IPS-18c (cell line): ENCODE results near the gene FTSJ3.
"Not testable (repeated sequence)": the region's sequence is repeated elsewhere in the genome, so short reads cannot be mapped to it uniquely, and the experiment has no call there.

ENCODE experiments used
- H3K4me3 ChIP-seq: 2 replicates; pipeline ENCODE4 v1.7.0; 2013; ENCODE audit warnings: low read depth, mild to moderate bottlenecking, low read length, moderate library complexity; ENCODE audit not compliant: insufficient read depth
- H3K9me3 ChIP-seq: one replicate; pipeline ENCODE4 v1.6.1; 2013; ENCODE audit warnings: mild to moderate bottlenecking, low read length, moderate library complexity; ENCODE audit not compliant: control insufficient read depth, insufficient read depth

FTSJ3 gene, protein sequence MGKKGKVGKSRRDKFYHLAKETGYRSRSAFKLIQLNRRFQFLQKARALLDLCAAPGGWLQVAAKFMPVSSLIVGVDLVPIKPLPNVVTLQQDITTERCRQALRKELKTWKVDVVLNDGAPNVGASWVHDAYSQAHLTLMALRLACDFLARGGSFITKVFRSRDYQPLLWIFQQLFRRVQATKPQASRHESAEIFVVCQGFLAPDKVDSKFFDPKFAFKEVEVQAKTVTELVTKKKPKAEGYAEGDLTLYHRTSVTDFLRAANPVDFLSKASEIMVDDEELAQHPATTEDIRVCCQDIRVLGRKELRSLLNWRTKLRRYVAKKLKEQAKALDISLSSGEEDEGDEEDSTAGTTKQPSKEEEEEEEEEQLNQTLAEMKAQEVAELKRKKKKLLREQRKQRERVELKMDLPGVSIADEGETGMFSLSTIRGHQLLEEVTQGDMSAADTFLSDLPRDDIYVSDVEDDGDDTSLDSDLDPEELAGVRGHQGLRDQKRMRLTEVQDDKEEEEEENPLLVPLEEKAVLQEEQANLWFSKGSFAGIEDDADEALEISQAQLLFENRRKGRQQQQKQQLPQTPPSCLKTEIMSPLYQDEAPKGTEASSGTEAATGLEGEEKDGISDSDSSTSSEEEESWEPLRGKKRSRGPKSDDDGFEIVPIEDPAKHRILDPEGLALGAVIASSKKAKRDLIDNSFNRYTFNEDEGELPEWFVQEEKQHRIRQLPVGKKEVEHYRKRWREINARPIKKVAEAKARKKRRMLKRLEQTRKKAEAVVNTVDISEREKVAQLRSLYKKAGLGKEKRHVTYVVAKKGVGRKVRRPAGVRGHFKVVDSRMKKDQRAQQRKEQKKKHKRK

DNA sequence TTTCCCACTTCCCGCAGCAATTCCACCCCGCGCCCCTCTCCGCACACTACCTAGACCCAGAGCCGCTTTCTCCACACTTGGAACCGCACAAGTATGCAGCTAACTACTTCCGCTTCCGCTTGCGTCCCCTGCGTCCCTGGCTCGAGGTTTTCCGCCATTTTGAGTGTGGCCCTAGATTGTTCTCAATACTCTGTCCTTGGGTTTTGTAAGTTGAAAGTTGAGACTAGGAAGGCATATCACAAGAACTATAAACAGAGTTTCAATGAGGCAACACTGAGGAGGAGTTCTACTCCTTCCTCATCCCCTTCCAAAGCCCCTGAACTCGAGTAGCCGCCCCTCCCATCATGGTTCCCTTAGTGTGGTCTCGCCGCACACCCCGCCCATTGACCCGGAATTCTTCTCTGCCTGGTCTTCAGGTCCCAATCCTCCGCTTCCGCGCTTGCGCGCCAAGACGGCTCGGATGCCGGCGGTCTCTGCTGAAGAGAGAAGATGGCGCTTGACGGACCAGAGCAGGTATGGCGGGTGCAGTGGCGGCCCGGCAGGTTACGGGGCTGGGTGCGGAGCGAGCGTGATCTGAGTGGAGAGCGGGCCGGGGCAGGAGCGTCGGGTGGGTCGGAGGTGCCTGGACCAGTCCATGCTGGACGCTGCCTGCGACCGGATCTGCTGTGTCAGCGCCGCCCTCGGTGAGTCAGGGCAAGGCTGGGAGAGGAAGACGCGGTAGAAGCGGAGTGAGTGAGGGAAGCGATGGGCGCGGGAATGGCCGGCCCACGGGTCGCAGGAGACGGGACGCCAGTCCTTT, at the start of gene FTSJ3, which contains the start of gene PSMC5:
TSS of gene FTSJ3 (minus strand) at position 662 of the 799 bp plus-strand sequence. CDS start 761 bp downstream, outside the sequence.
TSS of gene PSMC5 (plus strand) at position 430 of the 799 bp plus-strand sequence. CDS start at position 490, 60 bp downstream.
- H3K4me3 ChIP-seq: peak within 1 kb of the TSS; percentile 96

DNA sequence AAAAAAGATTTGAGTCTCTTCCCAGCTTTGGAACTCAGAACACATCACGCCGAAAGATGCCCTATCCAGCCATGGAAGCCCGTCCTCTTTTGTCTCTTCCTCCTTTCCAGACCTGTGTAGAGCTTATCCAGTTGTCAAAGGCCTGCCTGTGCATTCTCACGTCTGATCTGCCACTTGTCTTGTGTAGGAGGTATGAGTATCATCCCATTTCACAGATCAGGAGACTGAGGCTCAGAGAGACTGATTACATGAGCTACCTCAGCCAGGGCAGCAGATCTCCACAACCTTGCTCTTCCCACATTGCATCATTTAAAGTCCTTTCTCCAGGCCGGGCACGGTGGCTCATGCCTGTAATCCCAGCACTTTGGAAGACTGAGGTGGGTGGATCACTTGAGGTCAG, 47.2 kb upstream of the FTSJ3 start:
- H3K9me3 ChIP-seq, H3K4me3 ChIP-seq: not testable (repeated sequence)

More for the DNA sequence above, at the start of gene FTSJ3, which contains the start of gene PSMC5:
- H3K9me3 ChIP-seq: no peaks in the 10 kb centered on the region

DNA sequence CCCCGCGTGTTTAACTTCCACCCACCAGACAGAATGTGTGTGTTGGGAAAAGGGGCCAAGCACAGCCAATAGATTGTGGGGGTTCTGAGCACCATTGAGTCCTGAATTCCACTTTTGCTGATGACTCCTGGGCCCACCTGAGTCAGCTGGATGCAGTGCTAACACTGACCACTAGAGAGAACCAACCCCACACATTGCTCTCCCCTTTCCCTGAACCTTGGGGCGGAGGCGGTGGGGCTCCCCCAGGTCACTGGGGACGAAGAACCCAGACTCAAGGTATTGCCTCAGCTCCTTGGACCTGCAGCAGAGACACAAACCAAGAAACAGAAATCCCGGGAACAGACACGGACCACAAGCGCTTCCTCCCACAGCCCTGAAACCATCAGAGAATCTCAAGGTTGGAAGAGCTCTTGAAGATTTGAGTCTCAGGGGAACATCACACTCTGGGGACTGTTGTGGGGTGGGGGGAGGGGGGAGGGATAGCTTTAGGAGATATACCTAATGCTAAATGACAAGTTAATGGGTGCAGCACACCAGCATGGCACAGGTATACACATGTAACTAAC, 46.7 kb upstream of the FTSJ3 start:
- H3K4me3 ChIP-seq, H3K9me3 ChIP-seq: not testable (repeated sequence)

DNA sequence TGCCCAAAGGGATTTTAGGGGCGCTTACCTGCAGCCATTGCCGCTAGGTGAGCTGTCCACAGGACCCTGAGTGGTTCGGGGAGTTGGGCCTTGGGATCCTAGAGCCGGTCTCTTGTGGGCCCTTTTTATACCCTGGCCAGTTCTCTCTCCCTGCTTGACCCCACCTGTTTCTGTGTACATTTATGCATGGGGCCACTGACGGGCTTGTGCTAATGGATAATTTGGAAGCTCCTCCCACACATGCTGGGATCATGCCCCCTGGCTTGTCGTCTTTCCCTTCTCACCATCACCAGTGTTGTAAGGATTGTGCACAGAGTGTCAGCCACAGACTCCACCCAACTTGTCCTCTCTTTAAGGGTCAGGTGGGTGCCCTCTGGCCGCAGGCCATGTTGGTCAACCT, 46.1 kb upstream of the FTSJ3 start, which contains the start of gene CSH2:
TSS of gene CSH2 (minus strand) at position 101 of the 400 bp plus-strand sequence. CDS start at position 38, 63 bp downstream.
- H3K4me3 ChIP-seq, H3K9me3 ChIP-seq: not testable (repeated sequence)

DNA sequence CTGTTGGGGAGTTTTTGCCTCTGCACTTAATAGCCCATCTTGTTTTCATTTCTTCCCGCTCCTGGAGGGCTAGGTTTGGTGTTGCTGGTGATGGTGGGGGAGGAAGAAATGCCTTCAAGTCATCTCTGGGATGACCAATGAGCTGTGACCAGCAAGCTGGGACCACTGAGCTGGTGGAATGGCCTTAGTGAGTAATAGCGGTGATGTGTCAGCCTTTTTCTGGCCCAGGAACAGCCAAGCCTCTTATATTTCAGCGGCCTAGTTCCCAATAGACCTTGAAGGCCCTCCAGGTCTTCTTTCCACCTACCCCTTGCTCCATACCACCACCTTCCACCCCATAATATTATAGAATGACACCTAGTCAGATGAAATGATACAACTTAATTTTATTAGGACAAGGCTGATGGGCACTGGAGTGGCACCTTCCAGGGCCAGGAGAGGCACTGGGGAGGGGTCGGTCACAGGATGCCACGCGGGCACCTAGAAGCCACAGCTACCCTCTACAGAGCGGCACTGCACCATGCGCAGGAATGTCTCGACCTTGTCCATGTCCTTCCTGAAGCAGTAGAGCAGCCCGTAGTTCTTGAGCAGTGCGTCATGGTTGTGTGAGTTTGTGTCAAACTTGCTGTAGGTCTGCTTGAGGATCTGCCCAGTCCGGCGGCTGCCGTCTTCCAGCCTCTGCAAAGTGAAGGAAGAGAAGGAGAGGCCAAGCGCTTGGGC, 44.3 kb upstream of the FTSJ3 start:
- not testable (repeated sequence) for H3K4me3 ChIP-seq, H3K9me3 ChIP-seq

DNA sequence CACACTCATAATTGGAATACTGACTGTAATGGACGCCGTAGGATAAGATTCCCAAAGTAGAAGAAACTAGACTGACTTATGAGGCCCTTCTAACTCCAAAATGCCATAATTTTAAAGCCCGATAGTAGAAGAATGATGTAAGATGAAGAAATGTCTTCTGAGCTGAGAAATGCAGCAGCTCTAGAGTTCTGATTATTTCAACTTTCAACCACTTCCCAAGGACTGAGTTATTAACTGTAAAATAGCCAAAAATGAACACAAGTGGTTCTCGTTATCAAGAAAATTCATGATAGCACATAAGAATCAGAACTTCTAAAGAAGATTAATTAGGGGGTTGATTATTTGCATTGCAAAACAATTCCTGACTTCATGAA, 42.8 kb upstream of the FTSJ3 start:
- H3K4me3 ChIP-seq, H3K9me3 ChIP-seq: not testable (repeated sequence)

DNA sequence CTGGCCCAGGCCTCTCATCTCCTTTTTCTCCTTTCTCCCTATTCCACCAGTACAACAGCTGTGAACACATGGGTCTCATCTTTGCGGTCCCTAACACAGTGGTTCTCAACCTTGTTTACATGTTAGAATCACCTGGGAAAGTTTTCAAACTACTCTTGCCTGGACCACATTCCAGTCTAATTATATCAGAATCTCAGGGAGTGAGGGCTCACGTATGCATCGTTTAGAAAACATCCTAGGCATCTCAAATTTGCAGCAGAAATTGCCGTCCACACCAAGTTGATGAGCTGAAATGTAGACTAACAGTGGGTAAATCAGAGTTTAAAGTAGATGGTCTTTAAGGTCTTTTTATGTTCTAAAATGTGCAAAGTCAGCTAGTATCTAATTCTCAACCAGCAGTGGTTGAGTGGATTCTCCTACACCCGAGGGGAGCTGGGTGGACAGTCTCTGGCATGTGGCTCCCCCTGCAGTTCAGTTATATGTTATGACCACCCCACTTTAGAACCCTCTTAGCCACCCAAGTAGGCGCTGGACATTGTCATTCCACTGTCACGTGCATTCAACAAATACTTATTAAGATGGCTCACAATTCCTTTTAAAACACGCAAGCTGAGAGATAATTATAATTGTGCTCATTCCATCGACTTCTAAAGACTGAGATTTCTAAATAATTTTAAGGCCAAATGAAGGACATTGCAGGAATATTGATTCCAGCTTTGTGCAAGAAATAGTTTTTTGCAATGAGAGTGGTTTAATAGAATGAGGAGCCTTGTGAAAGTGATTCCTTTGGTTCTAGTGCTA, 42.2 kb upstream of the FTSJ3 start:
- not testable (repeated sequence) for H3K9me3 ChIP-seq

DNA sequence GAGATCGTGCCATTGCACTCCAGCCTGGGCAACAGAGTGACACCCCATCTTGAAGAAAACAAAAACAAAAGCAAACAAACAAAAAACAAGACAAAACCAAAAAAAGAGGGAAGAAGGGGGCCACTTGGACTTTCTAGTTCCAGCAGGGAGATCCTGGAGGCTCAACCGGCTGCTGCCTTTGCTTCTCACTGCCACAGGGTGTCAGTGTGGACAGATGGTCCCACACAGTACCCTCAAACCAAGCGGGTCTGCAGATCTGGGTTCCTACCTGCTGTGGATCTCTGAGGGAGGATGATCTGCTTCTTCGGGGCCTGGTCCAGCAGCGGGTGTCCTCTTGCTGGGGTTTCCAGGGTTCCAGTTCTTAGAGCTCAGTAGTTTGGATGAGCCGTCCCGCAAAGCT, 39.2 kb upstream of the FTSJ3 start:
- not testable (repeated sequence) for H3K4me3 ChIP-seq, H3K9me3 ChIP-seq

More for the DNA sequence above, 42.2 kb upstream of the FTSJ3 start:
- H3K4me3 ChIP-seq: not testable (repeated sequence)

DNA sequence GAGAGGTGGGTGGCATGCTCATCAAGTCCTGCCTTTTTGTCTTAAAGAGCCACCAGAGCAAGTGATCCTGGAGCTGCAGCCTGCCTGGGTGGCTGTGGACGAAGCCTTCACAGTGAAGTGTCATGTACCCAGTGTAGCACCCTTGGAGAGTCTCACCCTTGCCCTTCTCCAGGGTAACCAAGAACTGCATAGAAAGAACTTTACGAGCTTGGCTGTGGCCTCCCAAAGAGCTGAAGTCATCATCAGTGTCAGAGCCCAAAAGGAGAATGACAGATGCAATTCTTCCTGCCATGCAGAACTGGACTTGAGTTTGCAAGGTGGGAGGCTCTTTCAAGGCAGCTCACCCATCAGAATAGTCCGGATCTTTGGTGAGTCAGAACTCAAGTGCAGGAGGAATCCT, 31.8 kb upstream of the FTSJ3 start:
- Histone ChIP-seq H3K4me3 (no peak overlapping the region), H3K9me3 (no peaks in the 10 kb centered on the region)

DNA sequence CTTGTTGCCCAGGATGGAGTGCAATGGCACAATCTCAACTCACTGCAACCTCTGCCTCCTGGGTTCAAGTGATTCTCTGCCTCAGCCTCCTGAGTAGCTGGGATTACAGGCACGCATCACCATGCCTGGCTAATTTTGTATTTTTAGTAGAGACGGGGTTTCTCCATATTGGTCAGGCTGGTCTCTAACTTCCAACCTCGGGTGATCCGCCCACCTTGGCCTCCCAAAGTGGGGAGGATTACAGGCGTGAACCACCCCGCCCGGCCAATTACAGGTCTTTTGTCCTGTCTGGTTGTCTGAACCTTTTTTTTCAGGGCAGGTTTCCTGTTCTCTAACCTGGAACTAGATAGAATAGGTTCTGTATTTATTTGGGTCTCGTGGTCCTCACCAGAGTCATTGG, 29.0 kb upstream of the FTSJ3 start:
- H3K4me3 ChIP-seq, H3K9me3 ChIP-seq: not testable (repeated sequence)

DNA sequence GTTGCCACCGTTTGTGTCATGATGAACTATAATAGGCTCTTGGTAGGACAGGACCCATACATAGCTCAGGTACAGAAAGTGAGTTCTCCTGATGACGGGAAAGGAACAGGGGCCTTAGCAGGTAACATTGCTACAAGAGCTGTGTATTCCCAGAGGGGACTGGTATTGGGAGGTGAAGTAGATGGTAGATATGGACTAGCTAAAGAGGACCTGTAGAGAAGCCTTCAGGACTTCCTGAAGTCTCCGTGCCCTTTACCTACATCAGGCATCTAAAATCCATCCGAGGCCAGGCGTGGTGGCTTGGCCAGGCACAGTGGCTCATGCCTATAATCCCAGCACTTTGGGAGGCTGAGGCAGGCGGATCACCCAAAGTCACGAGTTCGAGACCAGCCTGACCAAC, 27.7 kb upstream of the FTSJ3 start:
- Histone ChIP-seq H3K4me3 (no peak overlapping the region), H3K9me3 (no peaks in the 10 kb centered on the region)

DNA sequence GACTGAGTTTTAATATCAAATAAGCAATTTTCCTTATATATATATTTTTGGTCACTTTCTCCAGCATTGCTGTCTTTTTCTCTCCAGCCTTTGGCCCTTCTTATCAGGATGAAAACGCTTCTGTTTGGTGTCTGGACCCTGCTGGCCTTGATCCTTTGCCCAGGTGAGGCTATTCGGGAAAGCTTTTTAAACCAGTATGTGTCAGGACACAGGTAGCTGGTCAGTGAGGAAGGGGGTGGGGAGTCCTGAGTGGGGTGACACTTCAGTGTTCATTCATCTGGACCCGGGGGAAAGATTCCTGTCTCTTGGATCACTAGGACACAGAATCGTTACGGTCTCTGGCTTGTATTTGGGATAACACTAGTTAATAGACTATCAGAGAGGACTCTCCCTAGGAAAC, 27.2 kb upstream of the FTSJ3 start:
- Histone ChIP-seq H3K9me3 (no peaks in the 10 kb centered on the region), H3K4me3 (no peak overlapping the region)

DNA sequence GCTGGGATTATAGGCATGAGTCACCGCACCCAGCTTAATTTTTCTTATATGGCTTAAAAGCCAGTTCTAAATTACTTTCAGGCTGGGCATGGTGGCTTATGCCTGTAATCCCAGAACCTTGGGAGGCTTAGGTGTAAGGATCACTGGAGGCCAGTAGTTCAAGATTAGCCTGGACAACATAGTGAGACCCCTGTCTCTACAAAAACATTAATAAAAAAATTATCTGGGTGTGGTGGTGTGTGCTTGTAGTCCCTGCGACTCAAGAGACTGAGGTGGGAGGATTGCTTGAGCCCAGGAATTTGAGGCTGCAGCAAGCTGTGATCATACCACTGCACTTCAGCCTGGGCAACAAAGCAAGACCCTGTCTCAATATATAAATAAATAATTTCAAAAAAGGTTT, 25.8 kb upstream of the FTSJ3 start:
- Histone ChIP-seq H3K4me3 (no peak overlapping the region), H3K9me3 (no peaks in the 10 kb centered on the region)

DNA sequence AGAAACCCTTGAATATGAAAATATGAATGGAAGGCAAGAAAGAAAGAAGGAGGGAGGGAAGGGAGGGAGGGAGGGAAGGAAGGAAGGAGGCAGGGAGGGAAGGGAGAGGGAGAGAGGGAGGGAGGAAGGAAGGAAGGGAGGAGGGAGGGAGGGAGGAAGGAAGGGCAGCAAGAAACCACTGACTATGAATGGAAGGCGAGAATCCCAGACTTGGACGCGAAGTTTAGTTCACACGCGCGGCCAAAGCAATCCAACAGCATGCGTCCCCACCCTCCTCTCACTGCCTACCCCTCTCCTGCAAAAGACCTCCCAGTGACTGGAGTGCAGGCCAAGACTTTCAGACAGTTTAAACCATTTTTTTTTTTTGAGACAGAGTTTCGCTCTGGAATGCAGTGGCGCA, 22.9 kb upstream of the FTSJ3 start:
- Histone ChIP-seq H3K9me3 (no peaks in the 10 kb centered on the region), H3K4me3 (no peak overlapping the region)

DNA sequence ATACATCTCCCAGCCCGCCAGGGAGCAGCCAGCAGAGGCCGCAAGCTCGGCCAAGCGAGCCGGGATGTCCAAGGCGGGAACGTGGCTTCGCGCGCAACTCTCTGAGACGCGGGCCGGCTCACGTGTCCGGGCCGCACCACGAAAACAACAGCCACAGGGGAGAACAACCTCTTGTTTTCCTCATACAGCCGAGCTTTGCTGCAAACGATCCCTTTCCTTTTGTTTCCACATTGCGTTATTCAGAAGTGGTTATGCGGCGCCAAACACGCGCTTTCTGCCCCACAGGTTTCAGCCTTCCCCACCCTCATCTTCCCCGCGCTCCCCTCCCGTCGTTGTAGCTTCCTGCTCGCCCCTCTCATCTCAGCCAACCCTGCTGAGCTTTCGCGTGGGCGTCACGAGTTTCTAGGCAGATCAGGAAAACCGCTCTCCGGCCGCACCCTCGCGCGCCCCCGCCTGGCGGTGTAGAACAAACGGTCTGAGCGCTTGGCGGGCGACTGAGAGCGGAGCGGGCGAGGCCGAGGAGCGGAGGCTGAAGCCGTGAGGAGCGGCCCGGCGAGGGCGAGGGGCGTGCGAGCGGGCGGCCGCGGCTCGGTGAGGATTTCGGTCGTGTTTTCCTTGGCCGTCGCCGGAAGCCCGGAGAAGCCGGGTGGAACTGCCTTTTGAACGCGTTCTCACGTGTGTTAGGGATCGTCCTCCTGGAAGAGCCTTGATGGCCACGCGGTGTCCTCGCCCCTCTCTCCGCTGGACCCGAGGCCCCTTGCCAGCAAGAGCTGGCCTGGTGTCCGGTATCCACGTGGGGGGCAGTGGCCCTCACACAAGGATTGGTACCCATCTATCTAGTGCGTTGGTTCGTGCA, 21.6 kb upstream of the FTSJ3 start:
- H3K9me3 ChIP-seq: no peaks in the 10 kb centered on the region
- H3K4me3 ChIP-seq: peak overlapping the region; percentile 41; the same call in 1 of the 2 replicates
